Measurements from ENCODE around the gene ATP2B2. TPM values are rescaled to one million over a fixed set of nuclear protein-coding genes. Genes with fewer than 3 reads are reported as not detected.

Gene ATP2B2
- polyA plus RNA-seq, 3 donors: not detected

DNA sequence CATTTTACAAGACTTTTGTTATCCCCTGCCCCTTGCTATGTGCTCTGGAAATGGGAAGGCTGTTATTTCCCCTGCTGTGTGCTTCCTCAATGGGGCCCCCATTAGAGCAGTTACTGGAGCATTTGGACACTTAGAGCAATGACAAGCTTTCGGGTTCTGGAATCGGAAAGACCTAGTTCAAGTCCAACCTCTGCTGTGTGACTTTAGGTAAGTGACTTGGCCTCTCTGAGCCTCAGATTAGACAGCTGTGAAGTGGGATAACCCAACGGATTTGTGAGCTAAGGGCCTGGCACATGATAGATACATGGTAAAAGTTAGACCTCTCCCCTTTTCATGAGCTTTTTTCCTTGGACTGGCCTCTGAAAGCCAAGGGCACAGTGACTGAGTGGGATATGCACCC lies 100.5 kb downstream of the ATP2B2 start:
- H3K36me3 Mint-ChIP-seq: no peaks in the 10 kb centered on the region
- Histone ChIP-seq H3K9ac (ENCODE audit: insufficient read depth, low read length, poor library complexity, severe bottlenecking) (no peak overlapping the region), H3K27ac (ENCODE audit: low read depth in 1 of 2, low read length in 2 of 2) (no peak overlapping the region), H3K36me3 (replicated peaks in 1 of 2; ENCODE audit: control insufficient read depth in 1 of 2, insufficient read depth in 2 of 2, low read length in 2 of 2) (no peaks in the 10 kb centered on the region), H3K4me3 (replicated peaks in 1 of 3; ENCODE audit: low read depth in 2 of 3, low read length in 3 of 3) (no peak overlapping the region), H2AFZ (ENCODE audit: insufficient read depth, low read depth, low read length, poor library complexity, severe bottlenecking) (no peak overlapping the region), H3K4me1 (ENCODE audit: control insufficient read depth in 1 of 2, insufficient read depth in 2 of 2, low read length in 2 of 2) (no peaks in the 10 kb centered on the region), H3K79me2 (ENCODE audit: insufficient read depth, low read length) (no peaks in the 10 kb centered on the region), H4K20me1 (ENCODE audit: insufficient read depth, low read length) (no peaks in the 10 kb centered on the region), H3K27me3 (ENCODE audit: control insufficient read depth in 2 of 2, insufficient read depth in 2 of 2, low read length in 2 of 2) (no peaks in the 10 kb centered on the region), H3K9me3 (replicated peaks in 1 of 2; ENCODE audit: control insufficient read depth in 1 of 2, insufficient read depth in 1 of 2, low read length in 2 of 2) (no peaks in the 10 kb centered on the region), H3K4me2 (replicated peaks; ENCODE audit: extremely low read depth, low read length, poor library complexity, severe bottlenecking) (no peak overlapping the region)
- TF ChIP-seq, protein P1, sequence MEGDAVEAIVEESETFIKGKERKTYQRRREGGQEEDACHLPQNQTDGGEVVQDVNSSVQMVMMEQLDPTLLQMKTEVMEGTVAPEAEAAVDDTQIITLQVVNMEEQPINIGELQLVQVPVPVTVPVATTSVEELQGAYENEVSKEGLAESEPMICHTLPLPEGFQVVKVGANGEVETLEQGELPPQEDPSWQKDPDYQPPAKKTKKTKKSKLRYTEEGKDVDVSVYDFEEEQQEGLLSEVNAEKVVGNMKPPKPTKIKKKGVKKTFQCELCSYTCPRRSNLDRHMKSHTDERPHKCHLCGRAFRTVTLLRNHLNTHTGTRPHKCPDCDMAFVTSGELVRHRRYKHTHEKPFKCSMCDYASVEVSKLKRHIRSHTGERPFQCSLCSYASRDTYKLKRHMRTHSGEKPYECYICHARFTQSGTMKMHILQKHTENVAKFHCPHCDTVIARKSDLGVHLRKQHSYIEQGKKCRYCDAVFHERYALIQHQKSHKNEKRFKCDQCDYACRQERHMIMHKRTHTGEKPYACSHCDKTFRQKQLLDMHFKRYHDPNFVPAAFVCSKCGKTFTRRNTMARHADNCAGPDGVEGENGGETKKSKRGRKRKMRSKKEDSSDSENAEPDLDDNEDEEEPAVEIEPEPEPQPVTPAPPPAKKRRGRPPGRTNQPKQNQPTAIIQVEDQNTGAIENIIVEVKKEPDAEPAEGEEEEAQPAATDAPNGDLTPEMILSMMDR (IDR thresholded peaks at IDR 0.05): no peak
- no peak for DNase-seq
- 40% methylated on average over 1 of the region's 3 CpGs for WGBS (ENCODE audit: insufficient coverage)
- no peaks in the 10 kb centered on the region for H3K27me3 Mint-ChIP-seq (ENCODE audit: low read depth in 3 of 3)
- no peaks in the 10 kb centered on the region for H3K4me1 Mint-ChIP-seq
- no peak overlapping the region for H3K27ac Mint-ChIP-seq
- intact Hi-C loops (cut with micrococcal nuclease): no loop called here
- no peak overlapping the region for H3K4me3 Mint-ChIP-seq
- H3K9me3 Mint-ChIP-seq: no peaks in the 10 kb centered on the region

DNA sequence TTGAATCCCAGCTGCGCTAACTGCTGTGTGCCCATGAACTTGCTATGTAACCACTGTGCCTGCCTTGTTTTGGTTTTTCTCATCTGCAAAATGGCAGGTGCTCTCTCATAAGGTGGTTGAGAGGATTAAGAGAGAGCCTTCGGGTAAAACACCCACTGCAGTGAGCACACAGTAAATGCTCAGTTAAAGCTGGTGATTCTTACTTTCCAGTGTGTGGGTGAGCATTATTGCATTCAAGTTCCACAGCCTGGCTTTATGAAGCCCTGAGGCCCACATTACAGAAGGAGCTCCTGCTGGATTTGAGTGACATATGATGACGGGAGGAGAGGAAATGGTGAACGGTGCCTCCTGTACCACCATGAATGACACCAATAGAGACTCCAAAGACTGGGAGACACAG lies 101.0 kb downstream of the ATP2B2 start:
- no peak for DNase-seq
- Mint-ChIP-seq H3K27me3 (ENCODE audit: low read depth in 3 of 3) (no peaks in the 10 kb centered on the region), H3K4me1 (no peaks in the 10 kb centered on the region), H3K27ac (no peak overlapping the region), H3K36me3 (no peaks in the 10 kb centered on the region), H3K4me3 (no peak overlapping the region), H3K9me3 (no peaks in the 10 kb centered on the region)
- Histone ChIP-seq H3K4me3 (replicated peaks in 1 of 3; ENCODE audit: low read depth in 2 of 3, low read length in 3 of 3) (no peak overlapping the region), H3K9ac (ENCODE audit: insufficient read depth, low read length, poor library complexity, severe bottlenecking) (no peak overlapping the region), H4K20me1 (ENCODE audit: insufficient read depth, low read length) (no peaks in the 10 kb centered on the region), H3K4me1 (ENCODE audit: control insufficient read depth in 1 of 2, insufficient read depth in 2 of 2, low read length in 2 of 2) (no peaks in the 10 kb centered on the region), H3K36me3 (replicated peaks in 1 of 2; ENCODE audit: control insufficient read depth in 1 of 2, insufficient read depth in 2 of 2, low read length in 2 of 2) (no peaks in the 10 kb centered on the region), H3K4me2 (replicated peaks; ENCODE audit: extremely low read depth, low read length, poor library complexity, severe bottlenecking) (no peak overlapping the region), H3K79me2 (ENCODE audit: insufficient read depth, low read length) (no peaks in the 10 kb centered on the region), H2AFZ (ENCODE audit: insufficient read depth, low read depth, low read length, poor library complexity, severe bottlenecking) (no peak overlapping the region), H3K9me3 (replicated peaks in 1 of 2; ENCODE audit: control insufficient read depth in 1 of 2, insufficient read depth in 1 of 2, low read length in 2 of 2) (no peaks in the 10 kb centered on the region), H3K27ac (ENCODE audit: low read depth in 1 of 2, low read length in 2 of 2) (no peak overlapping the region), H3K27me3 (ENCODE audit: control insufficient read depth in 2 of 2, insufficient read depth in 2 of 2, low read length in 2 of 2) (no peaks in the 10 kb centered on the region)
- intact Hi-C loops (cut with micrococcal nuclease): no loop called here
- 100% methylated on average over 1 of the region's 4 CpGs for WGBS (ENCODE audit: insufficient coverage)
- TF ChIP-seq, protein P1 (IDR thresholded peaks at IDR 0.05): no peak
